ENCODE data around the gene EFL1.

EFL1 gene

GRCh38 chr15:82150645-82151044 lies 111.9 kb downstream of the EFL1 start:
- DNase-seq (ENCODE audit: low spot score) = no peak

- DNase-seq (ENCODE audit: low spot score) = no peak
These were observed 115.5 kb downstream of the EFL1 start for GRCh38 chr15:82146990-82147461.

DNA sequence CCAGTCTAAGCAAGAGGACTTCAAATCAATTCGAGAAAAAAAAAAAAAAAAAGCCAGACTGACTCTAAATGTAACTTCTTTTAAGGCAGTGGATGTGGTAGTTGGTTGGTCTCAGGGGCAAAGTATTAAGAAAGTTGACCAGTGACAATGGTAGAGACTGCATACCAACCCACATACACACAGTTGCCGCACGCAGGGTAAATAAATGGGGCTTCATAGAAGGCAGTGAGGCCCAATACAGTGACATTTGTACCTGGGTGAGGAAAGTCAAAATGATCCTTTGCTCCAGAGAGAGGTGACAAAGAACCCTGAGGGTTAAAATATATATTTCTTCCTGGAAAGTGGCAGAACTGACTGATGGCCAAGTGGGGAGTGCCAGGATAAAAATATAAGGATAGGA lies 116.0 kb downstream of the EFL1 start:
- DNase-seq (ENCODE audit: low spot score) = no peak

- no peak for DNase-seq (ENCODE audit: low spot score)
These were observed 118.8 kb downstream of the EFL1 start for GRCh38 chr15:82143390-82144385.

DNA sequence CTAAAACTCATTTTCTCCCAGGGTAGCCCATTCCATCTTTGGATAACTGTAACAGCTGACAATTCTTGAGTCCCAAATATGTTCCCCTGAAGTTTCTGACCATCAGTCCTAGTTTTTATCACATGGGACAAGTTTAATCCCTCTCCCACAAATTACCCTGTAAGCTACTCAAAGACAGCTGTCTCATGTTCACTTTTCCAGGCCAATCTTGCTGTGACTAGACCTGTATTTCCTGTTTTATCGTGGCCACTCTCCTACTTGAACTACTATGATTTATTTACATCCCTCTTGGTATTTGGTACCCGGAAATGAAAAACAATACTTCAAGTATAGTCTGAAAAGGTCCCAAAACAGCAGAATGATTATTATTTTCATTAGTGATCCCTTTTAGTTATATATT lies 121.6 kb downstream of the EFL1 start:
- no peak for DNase-seq (ENCODE audit: low spot score)

DNA sequence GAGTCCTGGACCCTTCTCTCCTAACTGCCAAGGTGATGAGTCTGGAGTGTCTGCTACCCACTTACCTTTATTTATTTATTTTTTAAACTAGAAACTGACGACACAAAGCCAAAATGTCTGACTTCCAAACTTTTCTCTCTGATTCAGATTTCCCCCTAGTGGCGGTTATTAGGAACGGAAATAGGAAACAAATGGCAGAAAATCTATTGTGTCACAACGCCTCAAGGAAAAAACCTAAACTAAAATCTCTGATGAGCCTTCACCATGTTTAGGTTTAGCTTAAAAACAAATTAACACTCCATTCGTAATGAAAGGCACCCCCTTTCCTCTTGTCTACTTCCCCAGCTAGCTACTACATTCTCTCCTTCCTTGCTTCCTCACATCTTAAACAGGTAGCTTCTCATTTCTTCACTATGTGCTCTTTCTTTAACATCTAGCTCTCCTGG lies 122.7 kb downstream of the EFL1 start:
- DNase-seq (ENCODE audit: low spot score) = peak; percentile 40

- no peak for DNase-seq (ENCODE audit: low spot score)
These were observed 124.2 kb downstream of the EFL1 start for GRCh38 chr15:82138306-82138705.

DNA sequence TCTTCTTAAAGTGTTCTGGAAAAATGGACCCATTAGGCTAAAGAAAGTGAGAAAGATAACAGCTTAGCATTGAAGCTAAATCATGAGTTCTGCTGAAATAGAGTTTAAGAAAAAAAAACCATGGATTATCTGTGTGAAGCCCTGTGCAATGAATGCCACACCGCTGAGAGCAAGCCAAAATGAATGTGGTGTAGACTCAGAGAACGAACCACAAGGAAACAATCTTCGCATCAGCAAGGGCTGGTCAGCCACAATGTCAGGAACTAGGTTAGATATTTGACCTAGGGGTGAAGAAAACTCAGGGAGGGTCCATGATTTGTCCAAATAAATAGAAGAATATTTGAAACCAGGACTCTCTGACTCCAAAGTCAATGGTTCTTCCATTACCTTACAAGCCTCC lies 125.3 kb downstream of the EFL1 start:
- no peak for DNase-seq (ENCODE audit: low spot score)

DNA sequence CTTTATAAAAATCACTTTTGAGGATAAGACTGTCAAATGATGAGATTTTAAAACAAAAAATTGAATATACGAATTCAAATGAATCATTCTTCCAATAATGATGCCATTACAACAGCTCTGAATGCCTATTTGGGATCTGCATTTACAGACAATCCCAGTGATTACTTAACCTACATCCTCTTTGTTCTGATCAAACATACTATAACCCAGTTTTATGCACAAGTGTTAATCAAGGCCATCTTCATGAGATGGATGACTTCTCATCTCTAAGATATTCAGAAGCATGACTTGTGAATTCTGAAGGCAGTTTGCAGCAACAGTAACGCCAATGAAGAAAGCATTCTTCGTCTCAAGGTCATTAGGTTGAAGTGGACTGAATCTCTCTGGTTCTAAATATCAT lies 126.4 kb downstream of the EFL1 start:
- no peak for DNase-seq (ENCODE audit: low spot score)

GRCh38 chr15:82135638-82136037 lies 126.9 kb downstream of the EFL1 start:
- no peak for DNase-seq (ENCODE audit: low spot score)

GRCh38 chr15:82134461-82134860 lies 128.1 kb downstream of the EFL1 start:
- DNase-seq (ENCODE audit: low spot score) = no peak

- no peak for DNase-seq (ENCODE audit: low spot score)
These were observed 129.3 kb downstream of the EFL1 start for GRCh38 chr15:82133251-82133650.

GRCh38 chr15:82132742-82133141 lies 129.8 kb downstream of the EFL1 start:
- no peak for DNase-seq (ENCODE audit: low spot score)

GRCh38 chr15:82132096-82132495 lies 130.4 kb downstream of the EFL1 start:
- DNase-seq (ENCODE audit: low spot score) = no peak

DNA sequence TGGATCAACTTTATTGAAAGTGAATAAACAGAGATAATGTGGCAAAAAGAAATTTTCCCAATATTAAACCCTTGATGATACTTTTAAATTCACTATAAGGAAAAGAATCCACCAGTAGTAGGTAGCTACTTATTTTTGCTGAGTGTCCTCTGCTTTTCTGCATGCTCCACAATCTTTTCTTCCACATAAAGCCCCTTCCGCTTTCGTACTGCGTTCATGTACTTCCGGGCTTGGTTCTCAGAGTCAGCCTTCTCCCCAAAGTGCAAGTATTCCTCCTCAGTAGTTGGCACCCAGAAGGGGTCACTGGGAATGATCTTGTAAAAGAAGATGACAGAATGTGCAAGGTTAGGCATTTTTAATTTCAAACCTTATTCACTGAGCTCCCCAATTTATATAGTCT lies 132.3 kb downstream of the EFL1 start:
- DNase-seq (ENCODE audit: low spot score) = no peak

- no peak for DNase-seq (ENCODE audit: low spot score)
These were observed 132.8 kb downstream of the EFL1 start for GRCh38 chr15:82129761-82130160.

GRCh38 chr15:82129149-82129692 lies 133.3 kb downstream of the EFL1 start:
- no peak for DNase-seq (ENCODE audit: low spot score)

DNA sequence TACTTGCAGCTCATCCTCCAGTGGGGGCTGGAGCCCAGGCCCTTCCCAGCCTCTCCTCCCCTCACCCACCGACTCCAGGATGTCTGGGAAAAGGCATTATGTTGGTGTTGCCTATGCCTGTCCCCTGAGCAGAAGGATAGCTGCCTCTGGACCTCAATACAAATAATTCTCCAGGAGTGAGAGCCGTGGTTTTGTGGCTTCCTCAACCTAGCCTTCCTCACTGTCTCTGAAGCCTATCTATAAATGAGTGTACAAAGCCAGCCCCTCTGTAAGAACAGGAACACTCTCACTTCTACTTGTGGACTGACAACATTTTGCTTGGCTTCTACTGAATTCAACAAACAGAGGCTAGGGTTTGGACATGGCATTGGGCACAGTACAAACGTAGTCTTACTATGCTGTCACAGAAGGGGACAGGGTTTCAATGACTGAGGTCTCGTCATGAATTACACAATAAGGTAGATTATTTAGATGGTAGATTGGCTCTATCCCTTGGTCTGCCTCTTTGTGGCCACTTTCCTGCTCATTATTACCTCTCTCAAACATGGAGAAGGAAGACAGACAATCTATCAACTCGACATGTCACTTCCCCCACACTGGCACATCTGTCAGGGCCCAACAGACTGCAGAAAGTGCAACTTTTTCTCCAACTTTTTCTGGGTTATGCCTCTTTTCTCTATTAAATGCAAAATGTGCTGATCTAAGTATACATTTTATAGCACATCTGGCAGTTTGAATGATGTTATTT lies 134.0 kb downstream of the EFL1 start:
- DNase-seq (ENCODE audit: low spot score) = no peak

DNA sequence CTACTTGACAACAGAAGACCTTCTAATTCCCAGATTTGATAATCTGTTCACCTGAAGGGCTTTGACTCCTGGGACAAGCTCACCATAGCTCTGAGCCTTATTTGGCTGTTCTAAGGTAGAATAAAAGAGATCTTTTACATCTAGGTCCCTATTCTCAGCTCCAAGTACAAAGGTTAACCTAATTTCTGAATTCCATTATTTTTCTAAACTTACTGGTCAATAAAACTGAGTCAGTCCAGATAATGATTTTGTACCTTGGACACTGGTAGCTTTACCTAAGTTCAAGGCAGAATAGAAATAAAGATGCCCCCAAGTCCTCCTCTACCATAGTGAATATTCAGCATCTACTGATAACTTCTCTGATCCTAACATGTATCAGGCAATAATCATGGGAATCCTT lies 135.0 kb downstream of the EFL1 start:
- no peak for DNase-seq (ENCODE audit: low spot score)

DNA sequence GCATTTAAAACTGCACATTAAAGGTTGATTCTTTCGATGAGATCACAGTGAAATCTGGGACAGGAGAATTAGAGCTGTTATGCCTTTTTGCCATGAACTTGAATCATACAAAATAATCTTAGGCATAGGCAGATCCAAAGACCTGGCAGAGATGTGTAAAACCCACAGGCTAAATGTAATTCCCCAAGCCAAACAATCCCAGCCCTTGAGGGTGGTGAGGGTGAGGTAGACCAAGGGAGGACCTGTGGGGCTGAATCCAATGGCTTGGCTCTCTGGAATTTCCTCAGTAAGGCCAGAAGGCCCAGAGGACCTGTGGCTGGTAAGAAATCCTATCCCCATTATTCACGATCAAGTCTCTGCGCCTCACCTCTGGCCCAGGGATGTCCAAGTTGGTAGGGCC lies 136.2 kb downstream of the EFL1 start:
- no peak for DNase-seq (ENCODE audit: low spot score)

DNA sequence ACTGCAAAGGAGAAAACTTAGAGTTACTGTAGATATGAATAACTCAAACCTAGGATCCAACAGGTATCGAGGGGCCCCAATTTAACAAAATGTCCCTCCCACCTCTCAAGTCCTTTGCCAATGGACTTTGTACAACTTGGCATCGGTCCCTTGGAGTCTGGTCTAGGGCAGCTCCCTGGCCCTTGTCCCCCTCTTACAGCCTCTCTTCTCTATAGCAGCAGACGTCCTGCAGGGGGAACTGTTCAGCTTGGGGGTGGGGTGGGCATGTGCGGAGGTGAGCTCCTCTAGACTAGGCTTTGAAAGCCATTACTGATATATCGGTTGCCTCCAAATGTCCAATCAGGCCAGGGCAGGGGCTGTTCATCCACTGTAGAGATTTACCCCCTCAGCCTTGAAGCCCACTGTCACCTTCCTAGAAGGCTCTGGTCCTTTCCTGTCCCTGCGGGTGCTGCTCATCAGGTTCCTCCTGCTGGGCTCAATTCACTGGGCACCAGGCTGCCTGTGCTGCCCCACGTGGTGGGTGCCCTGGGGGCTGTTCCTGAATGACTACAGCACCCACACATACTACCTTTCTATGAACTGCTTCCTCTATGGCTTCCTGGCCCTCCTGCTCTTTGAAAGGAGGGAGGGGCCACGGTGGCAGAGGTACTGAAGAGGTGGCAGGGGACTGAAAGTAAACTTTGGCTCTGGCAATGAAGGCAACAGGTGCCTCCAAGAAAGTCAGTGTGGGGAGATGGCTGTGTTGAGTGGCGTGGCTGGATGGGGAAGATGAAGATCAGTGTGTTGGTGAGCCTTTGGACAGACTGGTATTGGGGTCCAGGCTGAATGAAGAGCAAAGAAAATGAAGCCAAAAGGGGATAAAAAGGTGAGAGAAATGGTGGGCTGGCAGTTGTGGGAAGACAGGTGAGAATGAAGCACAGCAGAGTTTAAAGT lies 137.9 kb downstream of the EFL1 start:
- no peak for DNase-seq (ENCODE audit: low spot score)
